Dedifferentiated amniotic fluid mesenchymal stem cell (primary cell): ENCODE data around the gene WWOX.
"Not testable (repeated sequence)": the region's sequence is repeated elsewhere in the genome, so short reads cannot be mapped to it uniquely, and the experiment has no call there.

Source experiments
- DNase-seq: peaks from one replicate; pipeline ENCODE4 v3.0.0-alpha.2; 2016; ENCODE audit errors: extremely low spot score

Gene WWOX

GRCh38 chr16:78684655-78685375, 585.4 kb downstream of the WWOX start:
- no peak for DNase-seq

GRCh38 chr16:78686601-78687000, 587.1 kb downstream of the WWOX start:
- DNase-seq: no peak

GRCh38 chr16:78689028-78689427, 589.6 kb downstream of the WWOX start:
- DNase-seq: no peak

GRCh38 chr16:78689536-78689935, 590.1 kb downstream of the WWOX start:
- DNase-seq: no peak

GRCh38 chr16:78690510-78690909, 591.1 kb downstream of the WWOX start:
- no peak for DNase-seq

GRCh38 chr16:78691746-78692145, 592.3 kb downstream of the WWOX start:
- DNase-seq: not testable (repeated sequence)

GRCh38 chr16:78693496-78693895, 594.0 kb downstream of the WWOX start:
- DNase-seq: no peak

GRCh38 chr16:78694414-78694813, 595.0 kb downstream of the WWOX start:
- DNase-seq: no peak

GRCh38 chr16:78695391-78695790, 595.9 kb downstream of the WWOX start:
- DNase-seq: no peak

GRCh38 chr16:78696797-78697196, 597.3 kb downstream of the WWOX start:
- no peak for DNase-seq

- no peak for DNase-seq
Measured at GRCh38 chr16:78697426-78697825, 598.0 kb downstream of the WWOX start.

- DNase-seq: no peak
Measured at GRCh38 chr16:78703936-78704335, 604.5 kb downstream of the WWOX start.

- no peak for DNase-seq
Measured at GRCh38 chr16:78704416-78704815, 605.0 kb downstream of the WWOX start.

- no peak for DNase-seq
Measured at GRCh38 chr16:78705694-78706093, 606.2 kb downstream of the WWOX start.

GRCh38 chr16:78706637-78707036, 607.2 kb downstream of the WWOX start:
- DNase-seq: no peak

- no peak for DNase-seq
Measured at GRCh38 chr16:78709137-78709884, 609.9 kb downstream of the WWOX start.

GRCh38 chr16:78715106-78715505, 615.7 kb downstream of the WWOX start:
- no peak for DNase-seq

- no peak for DNase-seq
Measured at GRCh38 chr16:78715673-78716072, 616.2 kb downstream of the WWOX start.

GRCh38 chr16:78718141-78718540, 618.7 kb downstream of the WWOX start:
- DNase-seq: no peak

- DNase-seq: no peak
Measured at GRCh38 chr16:78720416-78720815, 621.0 kb downstream of the WWOX start.

- DNase-seq: no peak
Measured at GRCh38 chr16:78727536-78727935, 628.1 kb downstream of the WWOX start.

GRCh38 chr16:78729687-78730086, 630.2 kb downstream of the WWOX start:
- no peak for DNase-seq

GRCh38 chr16:78731785-78732184, 632.3 kb downstream of the WWOX start:
- no peak for DNase-seq
